ENCODE data around the gene ATOSB. TPM values are rescaled to one million over a fixed set of nuclear protein-coding genes. Genes with fewer than 3 reads are reported as not detected.
"Not testable (repeated sequence)": the region's sequence is repeated elsewhere in the genome, so short reads cannot be mapped to it uniquely, and the experiment has no call there.

Gene ATOSB
- total RNA-seq, 3 donors from 2014 or later (not counting 1 experiment from before 2014, with no cell fraction given), result 21.0 to 28.3 (median 23.9) TPM

GRCh38 chr9:35156781-35157180 is 41.1 kb upstream of the ATOSB start:
- H3K27me3 Mint-ChIP-seq (ENCODE audit: low read depth in 2 of 2), result no peaks in the 10 kb centered on the region
- intact Hi-C loops (cut with micrococcal nuclease), result no loop called here
- no peak overlapping the region for H3K4me3 Mint-ChIP-seq
- Histone ChIP-seq H3K4me1 (ENCODE audit: control insufficient read depth, insufficient read depth, low read length) (no peaks in the 10 kb centered on the region), H3K36me3 (ENCODE audit: control insufficient read depth, insufficient read depth, low read length) (no peaks in the 10 kb centered on the region), H3K27ac (ENCODE audit: low read length) (no peak overlapping the region), H3K4me3 (ENCODE audit: low read length) (no peak overlapping the region), H3K27me3 (ENCODE audit: control insufficient read depth, insufficient read depth, low read length) (no peaks in the 10 kb centered on the region), H3K9me3 (ENCODE audit: control insufficient read depth, insufficient read depth, low read length) (no peaks in the 10 kb centered on the region)
- no peaks in the 10 kb centered on the region for H3K9me3 Mint-ChIP-seq
- H3K4me1 Mint-ChIP-seq, result peaks cover 0 to 6% of the 10 kb centered on the region in 2 donors
- ATAC-seq, result no peak
- no peak for DNase-seq
- H3K36me3 Mint-ChIP-seq, result no peaks in the 10 kb centered on the region
- TF ChIP-seq, protein P1, sequence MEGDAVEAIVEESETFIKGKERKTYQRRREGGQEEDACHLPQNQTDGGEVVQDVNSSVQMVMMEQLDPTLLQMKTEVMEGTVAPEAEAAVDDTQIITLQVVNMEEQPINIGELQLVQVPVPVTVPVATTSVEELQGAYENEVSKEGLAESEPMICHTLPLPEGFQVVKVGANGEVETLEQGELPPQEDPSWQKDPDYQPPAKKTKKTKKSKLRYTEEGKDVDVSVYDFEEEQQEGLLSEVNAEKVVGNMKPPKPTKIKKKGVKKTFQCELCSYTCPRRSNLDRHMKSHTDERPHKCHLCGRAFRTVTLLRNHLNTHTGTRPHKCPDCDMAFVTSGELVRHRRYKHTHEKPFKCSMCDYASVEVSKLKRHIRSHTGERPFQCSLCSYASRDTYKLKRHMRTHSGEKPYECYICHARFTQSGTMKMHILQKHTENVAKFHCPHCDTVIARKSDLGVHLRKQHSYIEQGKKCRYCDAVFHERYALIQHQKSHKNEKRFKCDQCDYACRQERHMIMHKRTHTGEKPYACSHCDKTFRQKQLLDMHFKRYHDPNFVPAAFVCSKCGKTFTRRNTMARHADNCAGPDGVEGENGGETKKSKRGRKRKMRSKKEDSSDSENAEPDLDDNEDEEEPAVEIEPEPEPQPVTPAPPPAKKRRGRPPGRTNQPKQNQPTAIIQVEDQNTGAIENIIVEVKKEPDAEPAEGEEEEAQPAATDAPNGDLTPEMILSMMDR (IDR thresholded peaks at IDR 0.05), result no peak
- H3K27ac Mint-ChIP-seq, result no peak overlapping the region

DNA sequence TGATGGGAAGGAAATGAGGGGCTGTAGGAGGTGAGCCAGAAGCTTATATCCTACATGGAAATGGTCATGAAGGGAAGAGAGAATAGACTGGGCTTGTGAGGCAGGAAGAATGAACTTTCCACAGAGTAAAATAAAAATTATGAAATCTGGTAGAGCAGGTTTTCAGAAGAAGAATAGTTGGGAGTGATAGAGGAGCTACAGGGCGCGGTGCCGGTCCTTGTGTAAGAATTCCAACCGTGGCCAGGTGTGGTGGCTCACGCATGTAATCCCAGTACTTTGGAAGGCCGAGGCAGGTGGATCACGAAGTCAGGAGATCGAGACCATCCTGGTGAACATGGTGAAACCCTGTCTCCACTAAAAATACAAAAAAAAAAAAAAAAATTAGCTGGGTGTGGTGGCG is 37.3 kb upstream of the ATOSB start:
- Histone ChIP-seq H3K9me3 (ENCODE audit: control insufficient read depth, insufficient read depth, low read length) (peaks cover 4% of the 10 kb centered on the region), H3K36me3 (ENCODE audit: control insufficient read depth, insufficient read depth, low read length) (no peaks in the 10 kb centered on the region), H3K27me3 (ENCODE audit: control insufficient read depth, insufficient read depth, low read length) (no peaks in the 10 kb centered on the region), H3K4me3 (ENCODE audit: low read length) (no peak overlapping the region), H3K27ac (ENCODE audit: low read length) (no peak overlapping the region), H3K4me1 (ENCODE audit: control insufficient read depth, insufficient read depth, low read length) (no peaks in the 10 kb centered on the region)
- WGBS (ENCODE audit: insufficient coverage), result 98% methylated on average over 7 of the region's 9 CpGs
- Mint-ChIP-seq H3K4me1 (no peaks in the 10 kb centered on the region), H3K27me3 (ENCODE audit: low read depth in 2 of 2) (no peaks in the 10 kb centered on the region), H3K4me3 (no peak overlapping the region), H3K36me3 (peaks cover 18% of the 10 kb centered on the region), H3K27ac (no peak overlapping the region), H3K9me3 (peaks cover 6 to 10% of the 10 kb centered on the region in 2 donors)
- TF ChIP-seq, protein P1 (IDR thresholded peaks at IDR 0.05), result no peak
- ATAC-seq (no peak), DNase-seq (no peak)
- intact Hi-C loops (cut with micrococcal nuclease), result no loop called here

DNA sequence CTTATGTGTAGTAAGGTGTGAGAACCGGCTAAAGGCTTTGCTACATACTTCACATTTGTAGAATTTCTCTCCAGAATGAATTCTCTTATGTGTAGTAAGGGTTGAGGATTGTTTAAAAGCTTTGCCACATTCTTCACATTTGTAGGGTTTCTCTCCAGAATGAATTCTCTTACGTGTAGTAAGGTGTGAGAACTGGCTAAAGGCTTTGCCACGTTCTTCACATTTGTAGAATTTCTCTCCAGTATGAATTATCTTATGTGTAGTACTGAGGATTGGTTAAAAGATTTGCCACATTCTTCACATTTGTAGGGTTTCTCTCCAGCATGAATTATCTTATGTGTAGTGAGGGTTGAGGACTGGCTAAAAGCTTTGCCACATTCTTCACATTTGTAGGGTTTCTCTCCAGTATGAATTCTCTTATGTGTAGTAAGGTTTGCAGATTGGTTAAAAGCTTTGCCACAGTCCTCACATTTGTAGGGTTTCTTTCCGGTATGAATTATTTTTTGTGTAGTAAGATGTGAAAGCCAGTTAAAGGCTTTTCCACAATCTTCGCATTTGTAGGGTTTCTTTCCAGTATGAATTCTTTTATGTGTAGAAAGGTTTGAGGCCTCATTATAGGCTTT is 32.4 kb upstream of the ATOSB start:
- intact Hi-C loops (cut with micrococcal nuclease); H3K27ac ChIP-seq (ENCODE audit: low read length); H3K4me1 ChIP-seq (ENCODE audit: control insufficient read depth, insufficient read depth, low read length); H3K4me1 Mint-ChIP-seq; H3K27me3 ChIP-seq (ENCODE audit: control insufficient read depth, insufficient read depth, low read length); H3K27ac Mint-ChIP-seq; H3K4me3 Mint-ChIP-seq; ATAC-seq; H3K27me3 Mint-ChIP-seq (ENCODE audit: low read depth in 2 of 2); DNase-seq; H3K4me3 ChIP-seq (ENCODE audit: low read length); H3K36me3 ChIP-seq (ENCODE audit: control insufficient read depth, insufficient read depth, low read length): not testable (repeated sequence)
- 94% methylated on average over 2 of the region's 5 CpGs for WGBS (ENCODE audit: insufficient coverage)
- H3K9me3 Mint-ChIP-seq, result peaks cover 9 to 14% of the 10 kb centered on the region in 2 donors
- H3K36me3 Mint-ChIP-seq, result peaks cover 27% of the 10 kb centered on the region
- H3K9me3 ChIP-seq (ENCODE audit: control insufficient read depth, insufficient read depth, low read length), result peaks cover 13% of the 10 kb centered on the region

- Mint-ChIP-seq H3K27me3 (ENCODE audit: low read depth in 2 of 2) (peaks cover 0 to 3% of the 10 kb centered on the region in 2 donors), H3K4me1 (no peaks in the 10 kb centered on the region), H3K36me3 (no peaks in the 10 kb centered on the region), H3K4me3 (no peak overlapping the region), H3K27ac (no peak overlapping the region), H3K9me3 (no peaks in the 10 kb centered on the region)
- TF ChIP-seq, protein P1 (IDR thresholded peaks at IDR 0.05), result no peak
- Histone ChIP-seq H3K36me3 (ENCODE audit: control insufficient read depth, insufficient read depth, low read length) (no peaks in the 10 kb centered on the region), H3K4me3 (ENCODE audit: low read length) (no peak overlapping the region), H3K4me1 (ENCODE audit: control insufficient read depth, insufficient read depth, low read length) (no peaks in the 10 kb centered on the region), H3K27ac (ENCODE audit: low read length) (no peak overlapping the region), H3K27me3 (ENCODE audit: control insufficient read depth, insufficient read depth, low read length) (peaks cover 2% of the 10 kb centered on the region), H3K9me3 (ENCODE audit: control insufficient read depth, insufficient read depth, low read length) (peaks cover 25% of the 10 kb centered on the region)
- intact Hi-C loops (cut with micrococcal nuclease), result no loop called here
- WGBS (ENCODE audit: insufficient coverage), result 86% methylated on average over 5 of the region's 5 CpGs
- ATAC-seq (no peak), DNase-seq (no peak)
Observed at GRCh38 chr9:35142037-35142436, 26.4 kb upstream of the ATOSB start.
